ENCODE results near the gene CCS. TPM values are rescaled to one million over a fixed set of nuclear protein-coding genes. Genes with fewer than 3 reads are reported as not detected.
"Not testable (repeated sequence)": the region's sequence is repeated elsewhere in the genome, so short reads cannot be mapped to it uniquely, and the experiment has no call there.

The CCS gene, protein sequence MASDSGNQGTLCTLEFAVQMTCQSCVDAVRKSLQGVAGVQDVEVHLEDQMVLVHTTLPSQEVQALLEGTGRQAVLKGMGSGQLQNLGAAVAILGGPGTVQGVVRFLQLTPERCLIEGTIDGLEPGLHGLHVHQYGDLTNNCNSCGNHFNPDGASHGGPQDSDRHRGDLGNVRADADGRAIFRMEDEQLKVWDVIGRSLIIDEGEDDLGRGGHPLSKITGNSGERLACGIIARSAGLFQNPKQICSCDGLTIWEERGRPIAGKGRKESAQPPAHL
- 34.7 and 34.8 TPM in 2 replicates for polyA plus RNA-seq (2013)

- H3K4me3 ChIP-seq (ENCODE audit: low read depth, low read length), result peak within 1 kb of the TSS; percentile 83
- no peak within 1 kb of the TSS for H2BK12ac ChIP-seq (ENCODE audit: low read length)
- peak within 1 kb of the TSS; percentile 1 for H2AK5ac ChIP-seq (ENCODE audit: low read length)
- H3K27ac ChIP-seq (ENCODE audit: low read depth, low read length), result no peak within 1 kb of the TSS
- H2BK5ac ChIP-seq (ENCODE audit: low read depth, low read length, poor library complexity), result peak within 1 kb of the TSS; percentile 54
- H3K79me1 ChIP-seq (ENCODE audit: low read length), result peaks cover 5% of the 10 kb centered on the region
- DNase-seq, result peak; percentile 95 to 99
- peak within 1 kb of the TSS; percentile 58 for H3K18ac ChIP-seq (ENCODE audit: low read length)
- H3K36me3 ChIP-seq (ENCODE audit: control insufficient read depth in 1 of 2, insufficient read depth in 2 of 2, low read length in 2 of 2), result peaks cover 0 to 2% of the 10 kb centered on the region in 2 experiments
- WGBS (ENCODE audit: extremely low coverage, insufficient coverage, insufficient read length), result no CpG with 5 or more reads among the region's 68 CpGs
- peak within 1 kb of the TSS; percentile 33 for H2BK120ac ChIP-seq (ENCODE audit: insufficient read depth, low read length, poor library complexity)
- peak within 1 kb of the TSS; percentile 67 for H3K4ac ChIP-seq (ENCODE audit: low read depth, low read length)
- peak within 1 kb of the TSS; percentile 87 for H3K14ac ChIP-seq (ENCODE audit: low read length)
- peaks cover 5% of the 10 kb centered on the region for H3K79me2 ChIP-seq (ENCODE audit: control insufficient read depth, insufficient read depth, low read length, poor library complexity)
- H3K4me2 ChIP-seq (ENCODE audit: low read length), result peak within 1 kb of the TSS; percentile 90
- peak within 1 kb of the TSS; percentile 96 for H4K8ac ChIP-seq (ENCODE audit: low read depth, low read length)
- H3K27me3 ChIP-seq (ENCODE audit: insufficient read depth, low read length), result no peaks in the 10 kb centered on the region
- peak within 1 kb of the TSS; percentile 95 for H3K9ac ChIP-seq (ENCODE audit: low read length)
- H3K4me1 ChIP-seq (ENCODE audit: control insufficient read depth in 1 of 2, insufficient read depth in 2 of 2, low read length in 2 of 2), result peaks cover 10 to 12% of the 10 kb centered on the region in 2 experiments
- peak within 1 kb of the TSS; percentile 86 for H2AFZ ChIP-seq (ENCODE audit: insufficient read depth, low read length, poor library complexity)
- no peak within 1 kb of the TSS for H3K23ac ChIP-seq (ENCODE audit: low read length)
- peaks cover 7% of the 10 kb centered on the region for H3K9me3 ChIP-seq (ENCODE audit: insufficient read depth, low read depth, low read length)
- H4K91ac ChIP-seq (ENCODE audit: low read depth, low read length), result peak within 1 kb of the TSS; percentile 83
- H4K12ac ChIP-seq (ENCODE audit: low read depth, low read length), result peak within 1 kb of the TSS; percentile 37
Measured at GRCh38 chr11:66592457-66593302, at the start of gene CCS, which contains the start of gene CCDC87. CCS (plus strand) TSS chr11:66593185; CDS start chr11:66593262, 77 bp downstream. CCDC87 (minus strand) TSS chr11:66593063; CDS start chr11:66593015, 48 bp downstream.

DNA sequence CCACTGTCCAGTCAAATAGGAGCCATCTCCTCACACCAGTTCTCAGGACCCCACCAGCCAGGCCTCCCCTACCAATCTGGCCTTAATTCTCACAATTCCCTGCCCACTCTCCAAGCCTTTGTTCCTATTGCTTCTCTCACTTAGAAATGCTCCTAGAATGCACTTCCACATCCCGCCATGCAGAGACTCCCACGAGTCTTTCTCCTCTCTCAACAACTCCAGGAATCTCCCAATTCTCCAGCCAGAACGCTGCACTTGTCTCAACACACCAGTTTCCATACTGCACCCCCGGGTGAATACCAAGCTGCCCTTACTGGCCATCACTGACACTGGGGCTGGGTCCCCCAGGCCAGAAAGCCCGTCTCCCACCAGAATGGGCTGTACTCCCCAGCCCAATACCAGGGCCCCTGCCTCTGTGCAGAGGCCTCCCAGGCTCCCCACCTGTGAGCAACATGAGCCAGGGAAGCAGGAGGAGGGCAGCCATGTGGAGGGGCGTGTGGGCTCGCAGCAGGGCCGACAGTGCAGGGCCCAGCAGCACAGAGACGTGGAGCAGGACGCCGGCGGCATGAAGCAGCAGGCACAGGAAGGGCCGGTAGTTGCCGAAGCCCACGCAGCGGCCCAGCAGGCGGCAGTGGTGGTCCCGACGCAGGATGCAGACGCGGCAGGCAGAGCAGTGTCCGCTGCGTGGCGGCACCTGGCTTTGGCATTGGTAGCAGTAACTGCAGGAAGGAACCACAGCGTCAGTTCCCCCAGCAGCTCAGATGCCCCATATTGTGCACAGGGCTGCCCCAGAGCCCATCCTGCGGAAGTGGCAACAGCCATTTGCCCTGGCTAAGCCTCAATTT lies 49.5 kb upstream of the CCS start:
- Histone ChIP-seq H3K79me1 (ENCODE audit: low read length) (peaks cover 7% of the 10 kb centered on the region), H3K4ac (ENCODE audit: low read depth, low read length) (no peak overlapping the region), H2AK5ac (ENCODE audit: low read length) (no peak overlapping the region), H2BK120ac (ENCODE audit: insufficient read depth, low read length, poor library complexity) (no peak overlapping the region), H4K8ac (ENCODE audit: low read depth, low read length) (no peak overlapping the region), H3K4me3 (ENCODE audit: low read depth, low read length) (no peak overlapping the region), H3K4me2 (ENCODE audit: low read length) (no peak overlapping the region), H3K14ac (ENCODE audit: low read length) (no peak overlapping the region), H2BK12ac (ENCODE audit: low read length) (no peak overlapping the region), H3K9me3 (ENCODE audit: insufficient read depth, low read depth, low read length) (peaks cover 5% of the 10 kb centered on the region), H3K9ac (ENCODE audit: low read length) (no peak overlapping the region), H4K91ac (ENCODE audit: low read depth, low read length) (no peak overlapping the region), H3K23ac (ENCODE audit: low read length) (no peak overlapping the region), H2AFZ (ENCODE audit: insufficient read depth, low read length, poor library complexity) (no peak overlapping the region), H3K4me1 (ENCODE audit: control insufficient read depth in 1 of 2, insufficient read depth in 2 of 2, low read length in 2 of 2) (peaks cover 3 to 5% of the 10 kb centered on the region in 2 experiments), H3K79me2 (ENCODE audit: control insufficient read depth, insufficient read depth, low read length, poor library complexity) (peaks cover 5% of the 10 kb centered on the region), H2BK5ac (ENCODE audit: low read depth, low read length, poor library complexity) (no peak overlapping the region), H3K27me3 (ENCODE audit: insufficient read depth, low read length) (no peaks in the 10 kb centered on the region), H3K18ac (ENCODE audit: low read length) (no peak overlapping the region), H3K36me3 (ENCODE audit: control insufficient read depth in 1 of 2, insufficient read depth in 2 of 2, low read length in 2 of 2) (peaks cover 5 to 13% of the 10 kb centered on the region in 2 experiments), H4K12ac (ENCODE audit: low read depth, low read length) (no peak overlapping the region), H3K27ac (ENCODE audit: low read depth, low read length) (no peak overlapping the region)
- WGBS (ENCODE audit: extremely low coverage, insufficient coverage, insufficient read length), result no CpG with 5 or more reads among the region's 26 CpGs
- DNase-seq, result no peak

GRCh38 chr11:66544952-66545351 lies 48.0 kb upstream of the CCS start:
- not testable (repeated sequence) for H2AFZ ChIP-seq (ENCODE audit: insufficient read depth, low read length, poor library complexity); H2AK5ac ChIP-seq (ENCODE audit: low read length); H3K79me2 ChIP-seq (ENCODE audit: control insufficient read depth, insufficient read depth, low read length, poor library complexity); H3K79me1 ChIP-seq (ENCODE audit: low read length); H3K9me3 ChIP-seq (ENCODE audit: insufficient read depth, low read depth, low read length); H2BK120ac ChIP-seq (ENCODE audit: insufficient read depth, low read length, poor library complexity); H4K12ac ChIP-seq (ENCODE audit: low read depth, low read length); H3K18ac ChIP-seq (ENCODE audit: low read length); H3K9ac ChIP-seq (ENCODE audit: low read length); H3K4me3 ChIP-seq (ENCODE audit: low read depth, low read length); H3K27ac ChIP-seq (ENCODE audit: low read depth, low read length); H3K14ac ChIP-seq (ENCODE audit: low read length); H3K4ac ChIP-seq (ENCODE audit: low read depth, low read length); DNase-seq; H3K36me3 ChIP-seq (ENCODE audit: control insufficient read depth in 1 of 2, insufficient read depth in 2 of 2, low read length in 2 of 2); H2BK12ac ChIP-seq (ENCODE audit: low read length); H4K8ac ChIP-seq (ENCODE audit: low read depth, low read length); H3K23ac ChIP-seq (ENCODE audit: low read length); H4K91ac ChIP-seq (ENCODE audit: low read depth, low read length); H3K27me3 ChIP-seq (ENCODE audit: insufficient read depth, low read length); H3K4me1 ChIP-seq (ENCODE audit: control insufficient read depth in 1 of 2, insufficient read depth in 2 of 2, low read length in 2 of 2); H2BK5ac ChIP-seq (ENCODE audit: low read depth, low read length, poor library complexity)
- WGBS (ENCODE audit: extremely low coverage, insufficient coverage, insufficient read length), result no CpG with 5 or more reads among the region's 14 CpGs
- peak overlapping the region; percentile 79 for H3K4me2 ChIP-seq (ENCODE audit: low read length)
